ENCODE data around the gene MAP1S.
A peak's percentile ranks its signal among the peaks of the same experiment; 100 is the strongest.

MAP1S gene

DNA sequence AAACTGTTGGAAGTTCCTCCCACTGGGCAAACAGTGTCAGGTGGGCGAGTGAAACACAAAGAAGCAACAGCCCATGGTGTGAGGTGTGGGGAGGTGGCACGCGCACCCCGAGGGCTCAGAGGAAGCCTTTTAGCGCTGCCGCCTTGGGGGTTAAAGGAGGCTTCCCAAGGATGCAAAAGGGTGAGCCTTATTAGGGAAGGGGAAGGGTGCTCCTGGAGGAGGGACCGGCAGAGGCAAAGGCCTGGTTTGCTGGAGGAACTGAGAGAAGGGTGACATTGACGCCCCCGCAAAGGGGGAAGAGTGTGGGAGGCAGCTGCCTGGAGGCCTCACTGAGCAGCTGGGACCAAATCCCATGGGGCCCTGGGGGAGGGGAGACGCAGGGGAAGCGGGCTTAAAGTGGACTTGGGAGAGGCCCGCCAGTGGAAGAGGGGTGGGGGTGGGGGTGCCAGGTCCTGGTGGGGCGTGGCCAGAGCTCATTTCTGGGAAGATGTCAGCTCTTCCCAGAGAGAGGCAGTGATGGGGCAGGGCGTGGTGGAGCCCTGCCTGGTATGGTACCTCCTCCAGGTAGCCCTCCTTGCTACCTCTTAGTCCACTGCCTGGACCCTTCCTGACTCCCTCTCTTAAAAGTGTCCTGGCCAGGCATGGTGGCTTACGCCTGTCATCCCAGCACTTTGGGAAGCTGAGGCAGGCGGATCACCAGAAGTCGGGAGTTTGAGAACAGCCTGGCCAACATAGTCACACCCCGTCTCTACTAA, 20.0 kb downstream of the MAP1S start:
- no peak for ATAC-seq
- H3K4me3 Mint-ChIP-seq = no peak overlapping the region
- H3K9me3 Mint-ChIP-seq = no peaks in the 10 kb centered on the region
- peaks cover 4% of the 10 kb centered on the region for H3K36me3 Mint-ChIP-seq (ENCODE audit: low read depth)
- H3K27ac Mint-ChIP-seq = peak overlapping the region; percentile 22
- no peak for DNase-seq
- no peaks in the 10 kb centered on the region for H3K27me3 Mint-ChIP-seq
- peaks cover 18% of the 10 kb centered on the region for H3K4me1 Mint-ChIP-seq

DNA sequence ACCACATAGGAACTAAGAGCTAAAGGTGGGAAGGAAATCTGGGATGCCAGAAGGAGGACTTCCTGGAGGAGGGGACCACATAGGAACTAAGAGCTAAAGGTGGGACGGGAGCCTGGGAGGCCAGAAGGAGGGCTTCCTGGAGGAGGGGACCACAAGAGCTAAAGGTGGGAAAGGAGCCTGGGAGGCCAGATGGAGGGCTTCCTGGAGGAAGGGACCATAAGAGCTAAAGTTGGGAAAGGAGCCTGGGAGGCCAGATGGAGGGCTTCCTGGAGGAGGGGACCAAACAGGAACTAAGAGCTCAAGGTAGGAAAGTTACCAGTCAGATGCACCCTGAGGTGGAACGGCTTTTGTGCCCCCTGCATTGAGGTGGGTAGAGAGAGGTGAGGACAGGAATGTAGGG, 22.2 kb downstream of the MAP1S start:
- H3K27ac Mint-ChIP-seq = no peak overlapping the region
- H3K9me3 Mint-ChIP-seq = no peaks in the 10 kb centered on the region
- H3K27me3 Mint-ChIP-seq = no peaks in the 10 kb centered on the region
- no peaks in the 10 kb centered on the region for H3K36me3 Mint-ChIP-seq (ENCODE audit: low read depth)
- peaks cover 23% of the 10 kb centered on the region for H3K4me1 Mint-ChIP-seq
- no peak for DNase-seq
- ATAC-seq = no peak
- H3K4me3 Mint-ChIP-seq = no peak overlapping the region

DNA sequence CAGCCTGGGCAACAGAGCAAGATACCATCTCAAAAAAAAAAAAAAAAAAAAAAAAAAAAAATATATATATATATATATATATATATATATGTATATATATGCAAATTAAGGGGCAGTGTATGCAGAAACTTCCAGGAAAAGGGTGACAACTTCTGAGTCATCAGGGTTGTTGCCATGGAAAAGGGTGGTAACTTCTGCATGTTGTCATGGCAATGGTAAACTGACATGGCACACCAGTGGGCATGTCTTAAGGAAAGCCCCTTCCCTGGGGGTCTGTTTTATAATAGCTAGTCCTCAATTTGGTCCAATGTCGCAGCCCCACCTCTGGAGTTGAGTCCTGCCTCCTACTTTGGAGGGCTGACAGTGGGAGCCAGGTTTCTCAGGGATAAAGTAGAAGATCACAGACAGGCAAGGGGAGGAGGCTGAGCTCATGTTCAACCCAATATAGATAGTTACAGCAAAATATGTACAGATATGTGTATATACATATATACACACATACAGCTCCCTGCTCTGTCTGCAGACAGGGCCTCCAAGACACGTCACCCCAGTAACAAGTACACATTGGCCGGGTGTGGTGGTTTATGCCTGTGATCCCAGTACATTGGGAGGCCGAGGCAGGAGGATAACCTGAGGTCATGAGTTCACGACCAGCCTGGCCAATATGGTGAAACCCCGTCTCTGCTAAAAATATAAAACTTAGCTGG, 24.7 kb downstream of the MAP1S start:
- no peak for ATAC-seq

DNA sequence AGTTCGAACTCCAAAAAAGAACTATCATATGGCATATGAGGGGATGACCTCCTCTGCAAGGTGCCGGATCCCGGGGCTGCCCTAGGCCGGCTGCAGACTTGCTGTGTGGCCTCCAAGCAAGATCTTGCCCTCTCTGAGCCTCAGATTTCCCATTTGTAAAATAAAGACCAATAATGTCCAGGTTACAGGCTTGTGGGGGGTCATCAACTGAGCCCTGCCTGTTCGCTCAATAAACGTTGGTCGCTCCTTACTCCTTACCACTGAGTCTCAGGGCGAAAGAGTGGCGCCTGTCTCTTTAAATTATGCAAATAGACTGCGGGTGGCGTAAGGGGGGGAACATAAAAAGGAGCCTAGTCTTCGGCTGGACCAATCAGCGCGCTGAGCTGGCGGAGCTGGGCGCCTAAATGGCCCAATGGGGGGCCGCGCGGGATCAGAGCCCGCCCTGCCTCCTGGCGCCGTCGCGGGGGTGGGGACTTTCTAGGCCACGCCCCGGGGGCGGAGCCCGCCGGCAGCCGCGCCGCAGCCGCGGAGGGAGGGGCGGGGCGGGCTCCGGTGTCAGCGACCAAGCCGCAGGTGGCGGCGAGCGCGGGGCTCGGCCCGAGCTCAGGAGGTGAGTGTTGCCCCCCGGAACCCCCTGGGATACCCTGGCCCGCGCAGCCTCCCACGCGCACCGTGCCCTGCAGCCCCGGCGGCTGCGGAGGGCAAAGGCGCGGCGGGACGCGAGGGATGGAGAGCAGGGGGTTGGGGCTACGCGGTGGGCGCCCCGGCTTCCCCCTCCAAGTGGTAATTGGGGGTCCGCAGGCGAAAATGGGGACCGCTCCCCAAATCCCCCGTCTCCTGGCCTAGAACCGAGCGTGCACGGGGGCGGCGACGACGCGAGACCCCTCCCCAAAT, 28.2 kb downstream of the MAP1S start:
- H3K27me3 Mint-ChIP-seq = no peaks in the 10 kb centered on the region
- ATAC-seq (peak; percentile 90), DNase-seq (peak; percentile 93)
- H3K9me3 Mint-ChIP-seq = no peaks in the 10 kb centered on the region
- H3K4me1 Mint-ChIP-seq = peaks cover 57% of the 10 kb centered on the region
- H3K36me3 Mint-ChIP-seq (ENCODE audit: low read depth) = no peaks in the 10 kb centered on the region
- H3K4me3 Mint-ChIP-seq = peak overlapping the region; percentile 80
- H3K27ac Mint-ChIP-seq = peak overlapping the region; percentile 78

More for the DNA sequence above, 24.7 kb downstream of the MAP1S start:
- peaks cover 31% of the 10 kb centered on the region for H3K4me1 Mint-ChIP-seq
- peak overlapping the region; percentile 52 for H3K27ac Mint-ChIP-seq
- no peaks in the 10 kb centered on the region for H3K27me3 Mint-ChIP-seq
- H3K36me3 Mint-ChIP-seq (ENCODE audit: low read depth) = no peaks in the 10 kb centered on the region
- no peak for DNase-seq
- no peak overlapping the region for H3K4me3 Mint-ChIP-seq
- no peaks in the 10 kb centered on the region for H3K9me3 Mint-ChIP-seq

DNA sequence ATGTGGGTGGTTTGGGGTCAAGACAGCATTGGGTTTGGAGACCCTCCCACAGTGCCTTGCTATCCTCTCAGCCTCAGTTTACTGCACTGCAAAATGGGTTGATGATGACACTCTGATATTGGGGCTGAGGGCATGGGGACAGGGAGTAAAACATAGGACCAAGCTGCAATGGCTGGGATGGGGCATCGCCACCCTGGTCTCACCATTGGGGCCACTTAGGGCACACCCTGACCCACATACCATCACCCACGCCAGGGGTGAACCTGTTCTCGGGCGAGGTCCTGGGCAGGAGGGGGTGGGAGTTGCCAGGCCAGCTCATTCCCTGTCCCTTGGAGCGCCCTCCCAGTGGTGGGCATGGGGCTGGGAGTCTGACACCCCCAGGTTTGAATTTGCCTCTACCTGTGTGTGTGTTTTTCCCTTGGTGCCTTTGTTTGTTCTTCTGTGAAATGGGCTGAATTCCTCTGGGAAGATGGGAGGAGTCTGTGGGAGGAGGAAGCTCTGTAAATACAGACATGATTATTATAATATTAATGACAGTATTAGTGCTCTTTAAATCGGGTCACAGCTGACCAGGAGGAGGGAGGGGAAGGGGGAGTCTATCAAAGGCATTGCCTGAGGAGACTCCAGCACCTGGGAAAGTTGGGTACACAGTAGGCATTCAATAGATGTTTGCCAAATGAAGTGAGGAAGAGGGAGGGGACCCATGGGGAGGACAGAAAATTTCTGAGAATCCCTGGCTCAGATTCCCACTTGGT, 29.8 kb downstream of the MAP1S start:
- no peak for ATAC-seq
- DNase-seq = no peak
- peak overlapping the region; percentile 80 for H3K4me3 Mint-ChIP-seq
- peak overlapping the region; percentile 64 for H3K27ac Mint-ChIP-seq
- no peaks in the 10 kb centered on the region for H3K36me3 Mint-ChIP-seq (ENCODE audit: low read depth)
- no peaks in the 10 kb centered on the region for H3K9me3 Mint-ChIP-seq
- H3K27me3 Mint-ChIP-seq = no peaks in the 10 kb centered on the region
- peaks cover 55% of the 10 kb centered on the region for H3K4me1 Mint-ChIP-seq

DNA sequence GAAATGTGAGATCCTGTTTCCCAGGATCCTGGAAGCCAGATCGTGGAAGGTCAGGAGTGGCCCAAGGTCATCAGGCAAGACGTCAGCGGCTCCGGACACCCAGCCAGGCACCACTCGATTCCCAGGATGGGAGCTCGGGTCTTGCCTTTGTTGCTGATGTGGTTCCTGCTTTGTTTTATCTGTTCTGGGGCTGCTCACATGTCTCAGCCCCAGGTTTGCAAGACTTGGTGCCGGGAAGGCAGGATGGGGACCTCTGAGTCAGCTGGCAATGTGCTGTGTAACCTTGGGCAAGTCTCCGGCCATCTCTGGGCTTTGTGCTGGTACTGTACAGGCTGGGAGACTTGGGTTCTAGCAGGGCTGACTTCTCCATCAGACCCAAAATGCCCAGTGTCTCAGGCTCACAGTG, 30.6 kb downstream of the MAP1S start:
- Mint-ChIP-seq H3K9me3 (no peaks in the 10 kb centered on the region), H3K27ac (peak overlapping the region; percentile 64), H3K4me3 (peak overlapping the region; percentile 80), H3K27me3 (no peaks in the 10 kb centered on the region), H3K36me3 (ENCODE audit: low read depth) (peaks cover 4% of the 10 kb centered on the region), H3K4me1 (peaks cover 61% of the 10 kb centered on the region)
- DNase-seq (peak; percentile 34), ATAC-seq (no peak)

DNA sequence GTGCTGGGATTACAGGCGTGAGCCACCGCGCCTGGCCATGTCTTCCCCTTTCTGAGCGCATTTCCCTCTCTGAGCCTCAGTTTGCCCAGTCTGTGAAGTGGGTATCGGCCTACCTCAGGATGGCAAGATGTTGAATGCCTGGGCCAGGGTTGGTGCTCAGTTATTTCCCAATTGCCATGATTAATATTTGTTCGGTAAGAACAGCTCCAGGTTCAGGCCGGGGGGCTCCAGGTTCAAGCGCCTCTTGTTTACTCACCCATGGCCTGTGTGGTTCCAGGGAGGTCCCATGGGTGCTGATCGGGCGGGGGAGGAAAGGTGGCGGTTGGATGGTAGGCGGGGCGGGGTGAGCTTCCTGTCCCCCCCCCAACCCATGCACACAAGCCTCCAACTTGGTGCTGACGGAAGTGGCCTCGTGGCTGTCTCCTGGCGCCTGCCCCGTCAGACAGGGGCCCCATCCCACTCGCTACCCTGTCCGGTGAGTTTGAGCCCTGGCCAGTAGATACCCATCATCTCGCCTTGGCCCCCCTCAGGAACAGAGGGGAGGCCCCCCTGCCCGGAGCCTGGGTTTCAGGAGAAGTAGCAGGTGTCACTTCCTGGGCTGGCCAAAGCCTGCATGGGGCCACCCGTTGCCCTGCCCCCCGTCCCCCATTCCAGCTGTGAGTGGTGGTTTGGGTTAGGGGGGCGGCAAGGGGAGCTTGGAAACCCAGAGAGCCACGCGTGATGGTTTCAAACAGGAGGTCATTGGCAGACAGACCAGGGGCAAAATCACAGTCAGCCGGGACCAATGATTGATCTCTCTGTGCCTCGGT, 32.0 kb downstream of the MAP1S start, which contains the start of gene FCHO1:
TSS of gene FCHO1 (plus strand) at position 375 of the 809 bp plus-strand sequence. CDS start 3,688 bp downstream, outside the sequence.
- H3K4me1 Mint-ChIP-seq = peaks cover 73% of the 10 kb centered on the region
- peak; percentile 84 for DNase-seq
- H3K9me3 Mint-ChIP-seq = no peaks in the 10 kb centered on the region
- peak; percentile 61 for ATAC-seq
- H3K4me3 Mint-ChIP-seq = peak within 1 kb of the TSS; percentile 80
- H3K27ac Mint-ChIP-seq = peak within 1 kb of the TSS; percentile 90
- H3K36me3 Mint-ChIP-seq (ENCODE audit: low read depth) = peaks cover 7% of the 10 kb centered on the region
- H3K27me3 Mint-ChIP-seq = no peaks in the 10 kb centered on the region

DNA sequence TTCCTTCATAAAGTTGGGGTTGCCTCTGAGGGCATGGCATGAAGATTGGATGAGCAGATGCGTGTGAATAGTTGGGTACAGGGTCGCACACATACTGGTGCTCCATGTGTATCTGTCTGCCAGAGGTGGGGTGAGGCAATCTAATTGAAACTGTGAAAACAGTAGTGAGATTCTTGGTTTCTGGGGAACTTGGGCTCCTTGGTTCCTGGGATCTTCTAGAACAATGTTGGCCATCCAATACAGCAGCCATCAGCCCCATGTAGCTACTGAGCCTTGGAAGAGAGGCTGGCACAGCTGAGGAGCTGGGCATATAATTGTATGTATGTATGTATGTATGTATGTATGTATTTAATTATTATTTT, 32.6 kb downstream of the MAP1S start:
- Mint-ChIP-seq H3K9me3 (no peaks in the 10 kb centered on the region), H3K36me3 (ENCODE audit: low read depth) (peaks cover 10% of the 10 kb centered on the region), H3K27ac (peak overlapping the region; percentile 90), H3K27me3 (no peaks in the 10 kb centered on the region), H3K4me1 (peaks cover 73% of the 10 kb centered on the region), H3K4me3 (peak overlapping the region; percentile 80)
- no peak for ATAC-seq
- DNase-seq = no peak

DNA sequence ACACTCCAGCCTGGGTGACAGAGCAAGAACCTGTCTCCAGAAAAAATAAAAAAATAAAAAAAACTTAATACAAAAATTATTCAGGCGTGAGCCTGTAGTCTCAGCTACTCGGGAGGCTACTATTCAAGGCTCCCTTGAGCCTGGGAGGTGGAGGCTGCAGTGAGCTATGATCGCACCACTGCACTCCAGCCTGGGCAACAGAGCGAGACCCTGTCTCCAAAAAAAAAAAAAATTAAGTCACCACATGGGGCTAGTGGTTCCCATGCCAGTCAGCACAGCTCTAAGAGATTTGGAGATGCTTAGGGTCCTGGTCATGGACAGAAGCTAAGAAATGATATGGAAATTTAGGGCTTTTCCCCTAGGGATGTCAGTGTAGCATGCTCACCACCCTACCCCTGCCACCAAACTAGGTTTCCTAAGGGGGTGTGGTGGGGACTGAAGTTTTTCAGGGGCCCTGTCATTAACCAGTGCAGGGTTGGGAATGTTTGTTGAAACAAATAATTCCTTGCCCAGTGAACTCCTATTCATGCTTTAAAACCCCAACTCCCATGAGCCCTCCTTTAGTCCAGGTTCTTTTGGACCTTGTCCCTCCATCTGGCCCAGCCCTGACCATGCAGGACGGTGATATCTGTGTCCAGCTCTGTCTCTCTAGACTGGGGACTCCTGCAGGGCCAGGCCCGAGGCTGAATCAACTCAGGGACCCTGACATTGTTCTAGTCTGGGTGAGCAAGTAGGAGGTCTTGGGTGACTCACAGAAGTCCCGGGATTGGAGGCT, 33.8 kb downstream of the MAP1S start:
- Mint-ChIP-seq H3K27ac (no peak overlapping the region), H3K36me3 (ENCODE audit: low read depth) (peaks cover 15% of the 10 kb centered on the region), H3K4me1 (peaks cover 69% of the 10 kb centered on the region), H3K27me3 (no peaks in the 10 kb centered on the region), H3K9me3 (no peaks in the 10 kb centered on the region), H3K4me3 (no peak overlapping the region)
- DNase-seq (no peak), ATAC-seq (no peak)

DNA sequence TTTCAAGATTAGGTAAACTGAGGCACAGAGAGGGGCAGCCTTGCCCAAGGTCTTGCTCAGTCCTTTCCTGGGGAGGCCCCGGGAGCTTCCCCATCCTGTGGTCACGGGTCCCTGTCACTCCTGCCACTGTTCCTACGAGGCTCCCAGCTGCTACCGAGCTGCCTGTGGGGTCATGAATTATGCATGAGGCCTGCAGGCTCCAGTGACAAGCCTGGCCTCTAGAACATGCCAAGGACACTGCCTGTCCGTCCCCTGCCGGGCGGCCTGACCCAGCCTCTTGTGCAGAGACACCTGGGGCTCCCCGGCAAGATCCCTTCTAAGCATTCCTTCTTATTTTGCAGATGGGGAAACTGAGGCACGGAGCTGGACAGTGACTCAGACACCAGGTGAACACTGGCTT, 34.7 kb downstream of the MAP1S start:
- Mint-ChIP-seq H3K36me3 (ENCODE audit: low read depth) (peaks cover 19% of the 10 kb centered on the region), H3K27me3 (no peaks in the 10 kb centered on the region), H3K4me3 (no peak overlapping the region), H3K4me1 (peaks cover 64% of the 10 kb centered on the region), H3K9me3 (no peaks in the 10 kb centered on the region), H3K27ac (no peak overlapping the region)
- DNase-seq (no peak), ATAC-seq (no peak)

DNA sequence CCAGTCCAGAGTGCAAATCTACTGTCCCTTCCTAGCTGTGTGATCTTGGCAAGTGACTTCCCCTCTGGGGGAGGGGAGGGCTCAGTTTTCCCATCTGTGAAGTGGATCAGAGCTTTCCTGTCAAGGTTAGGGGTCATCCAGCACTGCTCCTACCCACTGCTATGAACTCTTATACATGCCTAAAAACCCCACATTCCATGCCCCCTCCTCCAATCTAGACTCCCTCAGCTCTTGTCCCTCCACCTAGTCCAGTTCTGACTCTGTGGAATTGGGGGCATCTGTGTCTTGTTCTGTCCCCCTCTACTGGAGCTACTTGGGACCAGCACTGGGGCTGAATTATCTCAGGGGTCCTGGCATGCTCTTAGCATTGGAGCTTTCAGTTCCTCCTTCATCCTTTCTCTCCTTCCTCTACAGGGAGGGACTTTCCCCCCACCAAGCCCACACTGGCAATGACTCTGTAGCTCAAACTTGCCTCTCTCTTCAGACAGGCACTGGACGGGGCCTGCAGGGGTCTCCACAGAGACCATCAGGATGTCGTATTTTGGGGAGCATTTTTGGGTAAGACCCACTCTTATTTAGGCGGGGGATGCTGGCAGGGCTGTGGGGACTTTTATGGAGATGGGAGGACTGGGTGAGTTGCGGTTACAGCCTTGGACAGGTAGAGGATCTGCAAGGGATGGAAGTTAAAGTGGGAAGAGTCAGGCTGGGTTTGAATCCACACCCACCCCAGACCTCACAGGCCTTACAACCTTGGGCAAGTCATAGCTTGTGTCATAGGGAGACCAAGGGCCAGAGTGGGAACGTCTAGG, 35.6 kb downstream of the MAP1S start:
- peak; percentile 42 for ATAC-seq
- peaks cover 24% of the 10 kb centered on the region for H3K36me3 Mint-ChIP-seq (ENCODE audit: low read depth)
- no peaks in the 10 kb centered on the region for H3K27me3 Mint-ChIP-seq
- H3K27ac Mint-ChIP-seq = peak overlapping the region; percentile 87
- H3K9me3 Mint-ChIP-seq = no peaks in the 10 kb centered on the region
- DNase-seq = no peak
- H3K4me1 Mint-ChIP-seq = peaks cover 57% of the 10 kb centered on the region
- H3K4me3 Mint-ChIP-seq = peak overlapping the region; percentile 27

DNA sequence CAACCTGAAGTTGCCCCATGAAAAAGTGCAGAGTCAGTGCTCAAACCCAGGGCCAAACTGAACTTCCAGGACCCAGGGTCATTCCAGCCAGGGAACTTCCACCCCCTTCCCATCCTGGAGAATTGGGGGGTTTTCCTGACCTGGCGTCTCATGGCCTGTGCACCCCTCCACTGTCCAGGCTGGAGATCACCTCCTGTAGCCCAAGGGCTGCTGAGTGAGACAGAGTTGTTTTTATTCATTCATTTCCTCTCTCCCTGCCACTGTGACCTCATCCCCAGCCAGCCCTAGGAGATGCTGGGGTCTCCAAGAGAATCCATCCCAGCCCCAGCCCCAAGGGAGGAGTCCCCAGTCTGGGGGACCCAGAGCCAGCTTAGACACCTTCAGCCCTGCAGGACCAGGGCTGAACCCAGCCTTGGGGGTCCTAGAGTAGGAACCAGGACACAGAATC, 36.2 kb downstream of the MAP1S start:
- no peaks in the 10 kb centered on the region for H3K27me3 Mint-ChIP-seq
- no peak overlapping the region for H3K4me3 Mint-ChIP-seq
- H3K27ac Mint-ChIP-seq = peak overlapping the region; percentile 54
- DNase-seq (no peak), ATAC-seq (no peak)
- H3K4me1 Mint-ChIP-seq = peaks cover 57% of the 10 kb centered on the region
- H3K9me3 Mint-ChIP-seq = no peaks in the 10 kb centered on the region
- peaks cover 25% of the 10 kb centered on the region for H3K36me3 Mint-ChIP-seq (ENCODE audit: low read depth)

Measured in activated naive CD8-positive, alpha-beta T cell treated with anti-CD3 and anti-CD28 coated beads, Interleukin-2, amount 50 U/mL, for 24 hours (primary cell).